Heart left ventricle (tissue), 16 donors: ENCODE measurements around the gene CPD. TPM values are rescaled to one million over a fixed set of nuclear protein-coding genes. Genes with fewer than 3 reads are reported as not detected.
"Not testable (repeated sequence)": the region's sequence is repeated elsewhere in the genome, so short reads cannot be mapped to it uniquely, and the experiment has no call there.

Experiments used
- ATAC-seq, 4 donors: fragments of 200-7000 bp; cut with Tn5 transposase; one replicate each; pipeline ENCODE4 v1.9.1; 2020 to 2022; ENCODE audit warnings: moderate library complexity in 4 of 4, mild to moderate bottlenecking in 3 of 4, moderate number of reproducible peaks in 1 of 4
- DNase-seq, 5 donors: peaks; one replicate each; pipeline ENCODE4 v3.0.0-alpha.2; 2020
- H3K27ac ChIP-seq, 12 donors: fragments of 200-600 bp; sonication (generic) in 4 of 12; one replicate each; pipeline versions ENCODE4 v1.5.0 to v1.8.0; 2016 to 2022; ENCODE audit warnings: mild to moderate bottlenecking in 2 of 12
- H3K27me3 ChIP-seq, 9 donors: fragments of 200-600 bp; sonication (generic) in 2 of 9; one replicate each; pipeline versions ENCODE4 v1.5.1 to v1.8.0; 2016 to 2022; ENCODE audit warnings: mild to moderate bottlenecking in 3 of 9
- H3K36me3 ChIP-seq, 9 donors: fragments of 200-600 bp; sonication (generic) in 2 of 9; one replicate each; pipeline versions ENCODE4 v1.5.0 to v1.8.0; 2018 to 2022; ENCODE audit warnings: mild to moderate bottlenecking in 2 of 9
- H3K4me1 ChIP-seq, 12 donors: fragments of 200-600 bp; sonication (generic) in 4 of 12; one replicate each; pipeline versions ENCODE4 v1.5.0 to v1.8.0; 2016 to 2022; ENCODE audit warnings: mild to moderate bottlenecking in 3 of 12
- H3K4me3 ChIP-seq, 12 donors: fragments of 200-600 bp; sonication (generic) in 4 of 12; one replicate each; pipeline versions ENCODE4 v1.5.0 to v1.8.0; 2017 to 2022; ENCODE audit warnings: mild to moderate bottlenecking in 9 of 12, moderate library complexity in 4 of 12
- H3K9me3 ChIP-seq, 12 donors: fragments of 200-600 bp; sonication (generic) in 4 of 12; one replicate each; pipeline versions ENCODE4 v1.5.0 to v1.8.0; 2016 to 2022; ENCODE audit warnings: mild to moderate bottlenecking in 1 of 12
- CTCF ChIP-seq, 12 donors: fragments of 200-600 bp; sonication (generic) in 4 of 12; IDR thresholded peaks; one replicate each; pipeline versions ENCODE4 v1.5.0 to v1.8.0; 2018 to 2022; ENCODE audit warnings: antibody characterized with exemption in 12 of 12, mild to moderate bottlenecking in 5 of 12
- POLR2A ChIP-seq, 2 donors: fragments of 450-650 bp; IDR thresholded peaks; one replicate each; pipeline ENCODE4 v1.6.1; 2017; ENCODE audit warnings: antibody characterized with exemption in 2 of 2, mild to moderate bottlenecking in 2 of 2, moderate library complexity in 2 of 2
- WGBS, 4 donors: extraction: QIAGEN DNeasy Blood & Tissue Kit in 2 of 4; methylation state at CpG; one replicate each; pipeline versions ENCODE4 v1.1.5 to v1.1.7; 2013 to 2018; 5-methylcytosine and 5-hydroxymethylcytosine counted together
- intact Hi-C, 10 donors: fragments of 100-400 bp; cut with DNase I; formaldehyde crosslinking; loops; one replicate each; pipeline versions ENCODE4 v1.11.1 to v1.14.2; 2022
- polyA plus RNA-seq, 2 donors: library from polyadenylated mRNA; stranded (reverse); fragments of 200-250 nt; gene quantifications; one replicate each; pipeline ENCODE4 v1.2.3, GENCODE V29; 2013
- total RNA-seq, 9 donors: library from RNA; depleted of rRNA in 2 of 9; stranded (reverse); fragments of >200 nt in 2 of 9; fragmentation: NEBNext Ultra II Directional in 3 of 9; extraction: Animal tissue kit (Norgen Biotek cat#: 25700) in 3 of 9; gene quantifications; one replicate each; pipeline versions ENCODE4 v1.1.0 to v1.2.4, GENCODE V29; 2016 to 2023
- donor health status: ischemic (EF 13 %, LVEDD 7.1; RV severe dilation, severe dysfunction).
- donor health status: healthy with polysubstance abuse.
- donor health status: DM: no; HTN: yes; CAD: no.
- donor health status: DM: no; HTN: no; CAD: no.
- donor health status: ischemic (EF 25% LVEDD 6.9; RV normal size, moderate dysfunction).
- donor health status: ischemic (EF 25% LVEDD 5.7; RV mildly dilated, moderate dysfunction).
- donor health status: healthy.
- donor health status: DM: yes; HTN: yes; CAD: no.
- donor health status: ischemic (EF 35%, LVEDD 5.7; RV mildly dilated, moderate dysfunction).
- donor health status: nonischemic (EF 11% LVEDD 7.7; RV severe dilation, severe dysfunction).
- donor health status: DM: yes; HTN: yes; CAD: no.
- donor health status: PGD.
- donor health status: ischemic (EF 29% LVEDD 5.4; RV normal size, mild dysfunction).
- donor health status: nonischemic (EF 23%, LVEDD 6.1; RV moderate dilation, normal function).

CPD gene
- total and polyA plus RNA-seq, 11 donors = 3.6 to 54.2 (median 31.8) TPM

- intact Hi-C loops = loop anchor here in 3 of 10 donors (10.0 kb wide), 3 partner anchors 118 to 208 kb away; partner anchors contain the start of gene GOSR1 (in 2 of the 3)
- no peak overlapping the region for H3K4me3 ChIP-seq
Observed at GRCh38 chr17:30346221-30346795, 32.4 kb upstream of the CPD start.

GRCh38 chr17:30347488-30347887 lies 31.2 kb upstream of the CPD start:
- no peak overlapping the region for H3K4me3 ChIP-seq
- H3K27me3 ChIP-seq = no peaks in the 10 kb centered on the region
- no peaks in the 10 kb centered on the region for H3K9me3 ChIP-seq
- no peaks in the 10 kb centered on the region for H3K36me3 ChIP-seq
- H3K4me1 ChIP-seq = peaks cover 0 to 41% (median 26%) of the 10 kb centered on the region in 12 donors
- H3K27ac ChIP-seq = no peak overlapping the region
- WGBS, 4 donors = 75 to 93% (median 81%) methylated on average over 3 to 4 of the region's 4 CpGs
- TF ChIP-seq CTCF (IDR thresholded peaks at IDR 0.05) (no peak), POLR2A (IDR thresholded peaks at IDR 0.05) (no peak)
- DNase-seq (no peak), ATAC-seq (no peak)
- intact Hi-C loops = loop anchor here in 3 of 10 donors (10.0 kb wide), 3 partner anchors 117 to 207 kb away; partner anchors contain the start of gene GOSR1 (in 2 of the 3)

More at GRCh38 chr17:30346221-30346795, 32.4 kb upstream of the CPD start:
- ATAC-seq = no peak
- TF ChIP-seq CTCF (IDR thresholded peaks at IDR 0.05) (no peak), POLR2A (IDR thresholded peaks at IDR 0.05) (no peak)
- Histone ChIP-seq H3K36me3 (no peaks in the 10 kb centered on the region), H3K27me3 (no peaks in the 10 kb centered on the region), H3K9me3 (no peaks in the 10 kb centered on the region), H3K27ac (peak overlapping the region in 9 of 12 donors; percentile 10 to 84 (median 72)), H3K4me1 (peaks cover 0 to 40% (median 29%) of the 10 kb centered on the region in 12 donors)
- 75 to 87% (median 85%) methylated on average over 3 of the region's 3 CpGs for WGBS, 4 donors
- DNase-seq = no peak

- TF ChIP-seq CTCF (IDR thresholded peaks at IDR 0.05) (no peak), POLR2A (IDR thresholded peaks at IDR 0.05) (no peak)
- ATAC-seq = no peak
- Histone ChIP-seq H3K27me3 (no peaks in the 10 kb centered on the region), H3K4me3 (no peak overlapping the region), H3K27ac (no peak overlapping the region), H3K4me1 (peaks cover 0 to 29% (median 18%) of the 10 kb centered on the region in 12 donors), H3K9me3 (peaks cover 0 to 4% (median 0%) of the 10 kb centered on the region in 12 donors), H3K36me3 (no peaks in the 10 kb centered on the region)
- 96 to 100% (median 98%) methylated on average over 1 of the region's 1 CpG for WGBS, 4 donors
- no peak for DNase-seq
- intact Hi-C loops = loop anchor here in 3 of 10 donors (10.0 kb wide), 3 partner anchors 116 to 206 kb away; partner anchors contain the start of gene GOSR1 (in 2 of the 3)
Observed at GRCh38 chr17:30349252-30349651, 29.5 kb upstream of the CPD start.

- H3K36me3 ChIP-seq, H3K9me3 ChIP-seq, H3K27ac ChIP-seq, H3K4me3 ChIP-seq, intact Hi-C loops, H3K27me3 ChIP-seq, DNase-seq: not testable (repeated sequence)
- ATAC-seq = peak in 1 of 4 donors; percentile 46
- 87 to 93% (median 89%) methylated on average over 4 of the region's 4 CpGs for whole genome bisulfite sequencing, 4 donors
- H3K4me1 ChIP-seq = peaks cover 0 to 19% (median 0%) of the 10 kb centered on the region in 12 donors
Observed at GRCh38 chr17:30351263-30351662, 27.5 kb upstream of the CPD start.
